Mucosa of descending colon (tissue), 3 donors: ENCODE data around the gene LRRC4B. TPM values are rescaled to one million over a fixed set of nuclear protein-coding genes. Genes with fewer than 3 reads are reported as not detected.
A peak's percentile ranks its signal among the peaks of the same experiment; 100 is the strongest.

Experiments used
- ATAC-seq: fragments of 200-7000 bp; cut with Tn5 transposase; one replicate; pipeline ENCODE4 v1.9.1; 2020; ENCODE audit warnings: mild to moderate bottlenecking, moderate library complexity
- DNase-seq, 3 donors: peaks; one replicate each; pipeline ENCODE4 v3.0.0-alpha.2; 2020
- H3K36me3 ChIP-seq: fragments of 200-600 bp; one replicate; pipeline ENCODE4 v1.8.0; 2021; ENCODE audit warnings: low read depth, mild to moderate bottlenecking
- H3K4me1 ChIP-seq: fragments of 200-600 bp; one replicate; pipeline ENCODE4 v1.8.0; 2021; ENCODE audit warnings: low read depth, mild to moderate bottlenecking
- H3K4me3 ChIP-seq: fragments of 200-600 bp; one replicate; pipeline ENCODE4 v1.8.0; 2021; ENCODE audit warnings: mild to moderate bottlenecking
- H3K9me3 ChIP-seq: fragments of 200-600 bp; one replicate; pipeline ENCODE4 v1.8.0; 2021; ENCODE audit warnings: mild to moderate bottlenecking
- intact Hi-C, 2 donors: fragments of 100-400 bp; cut with DNase I in 1 of 2; cut with micrococcal nuclease in 1 of 2; formaldehyde crosslinking; loops; one replicate each; pipeline versions ENCODE4 v1.11.0 to v1.11.1; 2022; cut with DNase I, micrococcal nuclease
- total RNA-seq, 3 donors: library from RNA; stranded (reverse); fragmentation: NEBNext Ultra II Directional in 2 of 3; extraction: Animal tissue kit (Norgen Biotek cat#: 25700) in 2 of 3; gene quantifications; one replicate each; pipeline versions ENCODE4 v1.2.1 to v1.2.4, GENCODE V29; 2021 to 2023
- TF ChIP-seq, protein P1 (sequence below): fragments of 200-600 bp; IDR thresholded peaks from one replicate; pipeline ENCODE4 v1.8.0; 2022; ENCODE audit warnings: antibody characterized with exemption, mild to moderate bottlenecking
- donor health status: DM: no; HTN: no; CAD: no; lungs with moderate emphysema.
- donor health status: DM: no; HTN: no; CAD: no.
- donor health status: DM: no; HTN: yes; CAD: no.

LRRC4B gene
- total RNA-seq, 3 donors from 2014 or later: 0.52 to 4.8 (median 1.3) TPM

DNA sequence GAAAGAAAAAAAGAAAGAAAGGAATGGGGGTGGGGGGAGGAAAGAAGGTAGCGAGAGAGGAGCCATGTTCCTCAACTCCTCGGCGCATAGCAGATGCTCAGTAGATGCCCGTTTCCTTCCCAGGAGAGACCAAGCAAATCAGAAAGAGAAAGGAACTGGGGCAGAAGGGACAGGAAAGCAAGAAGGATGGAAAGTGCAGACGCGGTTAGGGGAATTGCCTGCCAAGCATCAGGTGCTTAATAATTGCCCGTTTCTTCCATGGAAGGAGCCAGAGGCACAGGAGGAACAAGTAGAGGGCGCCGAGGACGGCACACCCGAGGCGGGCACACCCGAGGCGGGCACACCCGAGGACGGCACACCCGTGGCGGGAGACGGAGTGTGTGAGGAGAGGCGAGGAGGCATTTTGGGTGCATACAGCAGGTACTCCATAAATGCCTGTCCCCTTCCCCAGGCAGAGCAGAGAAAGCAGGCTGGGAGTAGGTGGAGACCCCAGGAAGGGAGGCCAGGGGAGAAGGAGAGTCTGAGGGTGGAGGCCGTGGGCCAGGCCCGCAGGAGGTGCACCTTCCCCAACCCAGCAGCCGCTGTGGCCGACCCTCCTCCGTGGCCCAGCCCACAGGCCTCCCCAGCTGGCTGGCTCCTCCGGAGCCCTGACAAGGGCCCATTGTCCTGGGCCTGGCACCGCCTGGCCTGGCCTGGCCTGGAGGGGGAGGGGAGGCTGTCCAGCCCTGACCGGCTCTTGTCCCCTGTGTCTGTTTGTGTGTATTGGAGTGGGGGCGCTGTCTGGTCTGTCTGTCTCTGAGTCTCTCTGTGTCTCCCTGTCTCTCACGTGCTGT is 71.8 kb downstream of the LRRC4B start:
- H3K4me1 ChIP-seq: no peaks in the 10 kb centered on the region
- TF ChIP-seq, protein P1, sequence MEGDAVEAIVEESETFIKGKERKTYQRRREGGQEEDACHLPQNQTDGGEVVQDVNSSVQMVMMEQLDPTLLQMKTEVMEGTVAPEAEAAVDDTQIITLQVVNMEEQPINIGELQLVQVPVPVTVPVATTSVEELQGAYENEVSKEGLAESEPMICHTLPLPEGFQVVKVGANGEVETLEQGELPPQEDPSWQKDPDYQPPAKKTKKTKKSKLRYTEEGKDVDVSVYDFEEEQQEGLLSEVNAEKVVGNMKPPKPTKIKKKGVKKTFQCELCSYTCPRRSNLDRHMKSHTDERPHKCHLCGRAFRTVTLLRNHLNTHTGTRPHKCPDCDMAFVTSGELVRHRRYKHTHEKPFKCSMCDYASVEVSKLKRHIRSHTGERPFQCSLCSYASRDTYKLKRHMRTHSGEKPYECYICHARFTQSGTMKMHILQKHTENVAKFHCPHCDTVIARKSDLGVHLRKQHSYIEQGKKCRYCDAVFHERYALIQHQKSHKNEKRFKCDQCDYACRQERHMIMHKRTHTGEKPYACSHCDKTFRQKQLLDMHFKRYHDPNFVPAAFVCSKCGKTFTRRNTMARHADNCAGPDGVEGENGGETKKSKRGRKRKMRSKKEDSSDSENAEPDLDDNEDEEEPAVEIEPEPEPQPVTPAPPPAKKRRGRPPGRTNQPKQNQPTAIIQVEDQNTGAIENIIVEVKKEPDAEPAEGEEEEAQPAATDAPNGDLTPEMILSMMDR: no peak
- DNase-seq: peak in 1 of 3 donors; percentile 24
- H3K9me3 ChIP-seq: no peaks in the 10 kb centered on the region
- no peaks in the 10 kb centered on the region for H3K36me3 ChIP-seq
- intact Hi-C loops: no loop called here
- peak; percentile 20 for ATAC-seq
- no peak overlapping the region for H3K4me3 ChIP-seq

DNA sequence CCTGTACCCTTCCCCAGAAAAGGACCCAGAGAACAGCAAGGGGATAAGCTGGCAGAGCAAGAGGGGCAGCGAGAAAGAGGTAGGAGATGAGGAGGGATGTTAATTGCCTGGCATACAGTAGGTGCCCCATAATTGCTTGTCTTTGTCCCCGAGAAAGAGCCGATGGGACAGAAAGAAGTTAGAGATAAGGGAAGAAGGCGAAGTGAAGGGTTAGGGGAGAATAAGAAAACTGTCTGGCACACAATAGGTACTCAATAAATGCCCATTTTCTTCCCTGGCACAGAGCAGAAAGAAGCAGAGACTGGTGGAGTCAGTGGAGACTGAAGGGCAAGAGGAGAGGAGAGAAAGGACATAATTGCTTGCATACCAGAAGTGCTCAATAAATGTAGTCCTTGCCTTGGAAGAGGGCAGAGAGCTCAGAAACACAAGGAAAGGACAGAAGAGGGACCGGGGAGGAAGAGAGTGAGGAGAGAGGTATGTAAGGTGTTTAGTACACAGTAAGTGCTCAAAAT is 73.2 kb downstream of the LRRC4B start:
- H3K36me3 ChIP-seq: no peaks in the 10 kb centered on the region
- H3K4me3 ChIP-seq: no peak overlapping the region
- H3K9me3 ChIP-seq: no peaks in the 10 kb centered on the region
- ATAC-seq (no peak), DNase-seq (no peak)
- no peaks in the 10 kb centered on the region for H3K4me1 ChIP-seq
- intact Hi-C loops: no loop called here
- TF ChIP-seq, protein P1: no peak

DNA sequence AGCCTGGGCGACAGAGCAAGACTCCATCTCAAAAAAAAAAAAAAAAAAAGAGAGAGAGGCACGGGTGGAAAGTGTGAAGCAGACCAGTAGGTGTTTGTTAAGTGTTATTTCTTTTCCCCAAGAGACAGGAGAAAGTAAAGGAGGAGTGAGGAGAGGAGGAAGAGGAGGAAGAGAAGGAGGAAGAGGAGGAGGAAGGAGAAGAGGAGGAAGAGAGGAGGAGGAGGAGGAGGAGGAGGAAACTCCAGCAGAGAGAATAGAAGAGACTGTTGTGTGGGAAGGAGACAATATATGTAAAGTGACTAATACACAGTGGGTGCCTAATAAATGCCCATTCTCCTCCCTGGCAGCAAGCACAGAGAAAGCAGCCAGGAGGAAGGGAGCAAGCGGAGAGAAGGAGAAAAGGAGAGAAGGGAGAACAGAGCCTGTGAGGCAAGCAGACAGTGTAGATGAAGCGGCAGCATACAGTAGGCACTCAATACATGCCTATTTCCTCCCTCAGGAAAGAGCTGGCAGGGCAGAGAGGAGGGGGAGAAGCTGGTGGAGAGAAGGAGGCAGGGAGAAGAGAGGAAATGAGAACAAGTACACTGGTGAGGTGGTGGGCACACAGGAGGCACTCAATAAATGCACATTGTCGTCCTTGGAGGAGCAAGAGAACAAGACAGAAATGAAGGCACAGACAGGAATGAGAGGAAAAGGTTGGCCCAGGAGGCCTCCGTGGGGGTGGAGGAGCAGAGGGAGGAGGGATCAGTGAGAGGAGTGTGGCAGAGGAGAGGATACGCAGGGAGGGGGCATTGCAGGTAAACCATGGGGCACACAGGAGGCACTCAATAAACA is 73.8 kb downstream of the LRRC4B start:
- Histone ChIP-seq H3K36me3 (no peaks in the 10 kb centered on the region), H3K4me1 (no peaks in the 10 kb centered on the region), H3K4me3 (no peak overlapping the region), H3K9me3 (no peaks in the 10 kb centered on the region)
- intact Hi-C loops: no loop called here
- ATAC-seq (no peak), DNase-seq (peak in 1 of 3 donors; percentile 1)
- TF ChIP-seq, protein P1: no peak

DNA sequence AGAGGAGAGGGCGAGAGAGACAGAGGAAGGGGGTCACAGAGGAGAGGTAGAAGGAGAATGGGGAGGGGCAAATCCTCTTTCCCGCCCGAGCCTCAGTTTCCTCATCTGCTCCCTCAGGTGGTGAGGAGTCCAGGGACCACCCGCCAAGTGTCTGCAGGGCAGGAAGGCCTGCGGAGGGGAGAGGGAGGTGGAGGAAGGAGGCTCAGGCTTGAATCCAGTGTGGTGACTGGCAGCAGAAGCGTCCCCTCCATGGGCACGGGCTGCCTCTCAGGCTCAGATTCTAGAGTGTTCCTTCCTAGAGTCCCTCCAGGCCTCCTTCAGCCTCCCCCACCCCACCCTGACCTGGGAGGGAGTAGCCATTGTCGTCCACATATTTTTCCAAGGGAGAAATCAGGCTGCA is 75.1 kb downstream of the LRRC4B start:
- intact Hi-C loops: no loop called here
- ATAC-seq: no peak
- no peaks in the 10 kb centered on the region for H3K9me3 ChIP-seq
- no peak overlapping the region for H3K4me3 ChIP-seq
- peak in 1 of 3 donors; percentile 1 for DNase-seq
- TF ChIP-seq, protein P1: no peak
- no peaks in the 10 kb centered on the region for H3K36me3 ChIP-seq
- no peaks in the 10 kb centered on the region for H3K4me1 ChIP-seq

DNA sequence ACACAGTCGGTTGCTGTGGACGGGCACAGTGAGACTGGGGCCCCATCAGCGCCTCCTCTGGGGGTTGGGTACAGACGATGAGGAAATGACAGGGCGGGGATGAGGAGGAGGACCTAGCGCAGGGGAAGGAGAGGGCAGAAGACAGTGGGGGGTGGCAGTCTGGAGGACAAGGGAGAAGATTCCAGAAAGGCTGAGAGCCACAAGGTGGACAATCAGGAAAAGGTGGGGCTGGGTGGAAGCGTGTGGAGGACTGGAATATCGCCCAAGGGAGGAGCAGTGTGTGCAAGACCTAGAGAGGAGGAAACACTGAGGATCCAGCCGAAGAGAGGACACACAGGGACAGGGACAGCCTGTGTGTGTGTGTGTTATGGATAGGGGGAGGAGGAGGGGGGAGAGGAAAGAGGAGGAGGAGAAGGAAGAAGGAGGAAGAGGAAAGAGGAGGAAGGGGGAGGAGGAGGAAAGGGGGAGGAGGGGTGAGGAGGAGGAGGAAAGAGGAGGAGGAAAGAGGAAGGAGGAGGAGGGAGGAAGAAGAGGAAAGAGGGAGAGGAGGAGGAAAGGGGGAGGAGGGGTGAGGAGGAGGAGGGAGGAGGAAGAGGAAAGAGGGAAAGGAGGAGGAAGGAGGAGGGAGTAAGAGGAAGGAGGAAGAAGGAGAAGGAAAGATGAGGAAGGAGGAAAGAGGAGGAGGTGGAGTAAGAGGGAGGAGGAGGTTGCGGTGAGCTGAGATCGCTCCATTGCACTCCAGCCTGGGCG is 75.8 kb downstream of the LRRC4B start:
- H3K4me1 ChIP-seq: no peaks in the 10 kb centered on the region
- intact Hi-C loops: no loop called here
- H3K4me3 ChIP-seq: no peak overlapping the region
- H3K36me3 ChIP-seq: no peaks in the 10 kb centered on the region
- ATAC-seq (peak; percentile 67), DNase-seq (peak in 1 of 3 donors; percentile 33)
- H3K9me3 ChIP-seq: no peaks in the 10 kb centered on the region
- TF ChIP-seq, protein P1: no peak
